Inflammatory macrophage treated with lipopolysaccharide for 4 hours (primary cell): ENCODE measurements around the gene RUSF1.

Experiments
- DNase-seq: peaks from one replicate; pipeline ENCODE4 v3.0.0-alpha.2; 2020

Gene RUSF1

GRCh38 chr16:31467151-31467773 is 40.9 kb downstream of the RUSF1 start:
- no peak for DNase-seq

- no peak for DNase-seq
Observed at GRCh38 chr16:31466381-31466841, 41.8 kb downstream of the RUSF1 start.

DNA sequence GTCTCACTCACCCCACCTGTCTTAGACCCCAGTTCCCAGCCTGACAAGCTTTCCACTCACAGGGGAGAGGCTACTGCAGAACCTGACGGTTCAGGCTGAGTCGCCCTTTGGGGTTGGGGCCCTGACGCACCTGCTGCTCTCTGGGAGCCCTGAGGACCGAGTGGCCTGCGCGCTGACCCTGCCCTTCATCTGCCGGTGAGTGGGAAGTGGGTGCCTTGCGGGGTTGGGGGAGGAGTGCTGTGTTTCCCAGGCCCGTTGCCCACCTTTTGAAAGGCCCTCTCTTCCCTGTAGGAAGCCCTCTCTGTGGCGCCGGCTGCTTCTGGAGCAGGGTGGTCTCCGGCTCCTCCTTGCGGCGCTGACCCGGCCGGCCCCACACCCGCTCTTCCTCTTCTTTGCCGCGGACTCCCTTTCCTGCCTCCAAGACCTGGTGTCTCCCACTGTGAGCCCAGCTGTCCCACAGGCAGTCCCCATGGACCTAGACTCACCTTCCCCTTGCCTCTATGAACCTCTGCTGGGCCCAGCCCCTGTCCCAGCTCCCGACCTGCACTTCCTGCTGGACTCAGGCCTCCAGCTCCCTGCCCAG is 42.3 kb downstream of the RUSF1 start:
- no peak for DNase-seq

DNA sequence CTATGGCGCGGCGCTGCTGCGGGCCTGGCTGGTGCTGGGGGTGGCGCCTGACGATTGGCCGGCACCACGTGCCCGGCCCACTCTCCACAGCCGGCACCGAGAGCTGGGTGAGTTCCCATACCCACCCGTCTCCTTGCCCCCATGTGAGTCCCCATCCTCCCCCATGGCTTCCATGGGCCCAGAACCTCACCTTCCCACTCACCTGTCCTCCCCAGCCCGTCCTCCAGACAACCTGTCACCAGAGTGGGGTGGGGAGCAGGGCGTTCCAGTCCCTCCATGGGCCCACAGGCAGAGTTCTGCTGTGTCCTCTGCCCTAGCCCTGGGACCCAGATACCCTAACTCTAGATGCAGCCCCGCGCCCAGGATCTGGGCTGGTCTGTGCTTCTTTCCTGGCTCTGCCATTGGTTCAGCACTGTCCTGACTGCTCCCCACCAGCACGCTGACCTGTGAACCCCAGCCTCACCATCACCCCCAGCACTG is 43.4 kb downstream of the RUSF1 start:
- DNase-seq: no peak

DNA sequence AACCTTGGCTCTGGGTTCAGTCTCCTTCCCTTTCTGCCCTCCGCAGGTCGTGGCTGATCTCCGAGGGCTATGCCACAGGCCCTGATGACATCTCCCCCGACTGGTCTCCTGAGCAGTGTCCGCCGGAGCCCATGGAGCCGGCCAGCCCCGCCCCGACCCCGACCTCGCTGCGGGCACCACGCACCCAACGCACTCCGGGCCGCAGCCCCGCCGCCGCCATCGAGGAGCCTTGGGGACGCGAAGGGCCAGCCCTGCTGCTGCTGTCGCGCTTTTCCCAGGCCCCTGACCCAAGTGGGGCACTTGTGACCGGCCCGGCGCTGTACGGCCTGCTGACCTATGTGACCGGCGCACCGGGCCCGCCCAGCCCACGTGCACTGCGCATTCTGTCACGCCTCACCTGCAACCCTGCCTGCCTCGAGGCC is 43.8 kb downstream of the RUSF1 start:
- no peak for DNase-seq

GRCh38 chr16:31461921-31462804 is 46.0 kb downstream of the RUSF1 start:
- DNase-seq: no peak

- DNase-seq: no peak
Observed at GRCh38 chr16:31461201-31461920, 46.8 kb downstream of the RUSF1 start.

DNA sequence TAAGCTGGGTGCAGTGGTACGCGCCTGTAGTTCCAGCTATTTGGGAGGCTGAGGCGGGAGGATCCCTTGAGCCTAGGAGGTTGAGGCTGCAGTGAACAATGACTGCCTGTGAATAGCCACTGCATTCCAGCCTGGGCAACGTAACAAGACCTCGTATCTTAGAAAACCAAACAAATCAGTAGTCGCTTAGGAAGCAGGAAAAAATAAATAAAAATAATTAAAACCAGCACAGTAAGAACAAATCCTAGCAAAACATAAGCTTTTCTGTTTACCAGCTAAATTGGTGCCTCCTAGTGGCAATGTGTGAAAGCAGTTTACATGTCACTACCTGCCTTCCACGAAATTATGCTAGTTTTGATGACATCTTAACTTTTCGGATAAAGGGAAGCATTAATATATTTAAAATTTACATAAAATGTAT is 47.6 kb downstream of the RUSF1 start:
- peak; percentile 53 for DNase-seq

GRCh38 chr16:31459687-31460581 is 48.3 kb downstream of the RUSF1 start:
- DNase-seq: peak; percentile 100

GRCh38 chr16:31458844-31459686 is 49.1 kb downstream of the RUSF1 start, which contains the start of gene ARMC5:
ARMC5 (plus strand) TSS chr16:31459501; CDS start chr16:31459525, 24 bp downstream.
- peak; percentile 99 for DNase-seq

GRCh38 chr16:31458073-31458843 is 49.9 kb downstream of the RUSF1 start:
- DNase-seq: peak; percentile 53

- no peak for DNase-seq
Observed at GRCh38 chr16:31456988-31457360, 51.2 kb downstream of the RUSF1 start.

DNA sequence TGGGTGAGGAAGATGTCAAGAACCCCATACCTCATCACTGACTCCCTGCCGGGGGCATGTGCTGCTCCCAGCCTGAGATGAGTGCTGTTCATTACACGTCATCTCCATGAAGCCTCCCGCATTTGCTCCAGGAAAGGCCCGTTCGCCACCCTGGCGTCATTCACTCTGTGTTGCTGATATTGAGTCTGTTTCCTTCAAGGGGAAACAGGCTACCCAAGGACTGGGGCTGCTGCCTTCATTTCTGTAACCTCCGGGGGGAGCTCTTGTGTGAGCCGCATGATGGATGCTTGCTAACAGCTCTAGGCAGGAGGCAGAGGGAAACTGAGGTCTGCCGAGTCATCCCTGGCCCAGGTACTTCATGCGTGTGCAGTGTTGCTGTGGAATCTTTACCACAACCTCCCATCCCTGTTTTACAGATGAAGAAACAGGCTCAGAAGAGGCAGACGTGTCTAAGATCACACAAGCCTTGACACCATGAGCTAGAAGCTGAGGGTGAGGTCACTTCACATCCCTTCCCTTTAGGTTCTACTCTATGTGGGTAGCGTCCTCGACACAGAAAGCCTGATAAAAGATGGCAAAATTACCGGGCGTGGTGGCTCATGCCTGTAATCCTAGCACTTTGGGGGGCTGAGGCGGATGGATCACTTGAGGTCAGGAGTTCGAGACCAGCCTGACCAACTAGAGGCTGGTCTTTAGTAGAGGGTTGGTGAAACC is 52.4 kb downstream of the RUSF1 start:
- peak; percentile 58 for DNase-seq

- DNase-seq: peak; percentile 98
Observed at GRCh38 chr16:31453255-31454204, 54.7 kb downstream of the RUSF1 start.

GRCh38 chr16:31452631-31453106 is 55.5 kb downstream of the RUSF1 start:
- peak; percentile 26 for DNase-seq

DNA sequence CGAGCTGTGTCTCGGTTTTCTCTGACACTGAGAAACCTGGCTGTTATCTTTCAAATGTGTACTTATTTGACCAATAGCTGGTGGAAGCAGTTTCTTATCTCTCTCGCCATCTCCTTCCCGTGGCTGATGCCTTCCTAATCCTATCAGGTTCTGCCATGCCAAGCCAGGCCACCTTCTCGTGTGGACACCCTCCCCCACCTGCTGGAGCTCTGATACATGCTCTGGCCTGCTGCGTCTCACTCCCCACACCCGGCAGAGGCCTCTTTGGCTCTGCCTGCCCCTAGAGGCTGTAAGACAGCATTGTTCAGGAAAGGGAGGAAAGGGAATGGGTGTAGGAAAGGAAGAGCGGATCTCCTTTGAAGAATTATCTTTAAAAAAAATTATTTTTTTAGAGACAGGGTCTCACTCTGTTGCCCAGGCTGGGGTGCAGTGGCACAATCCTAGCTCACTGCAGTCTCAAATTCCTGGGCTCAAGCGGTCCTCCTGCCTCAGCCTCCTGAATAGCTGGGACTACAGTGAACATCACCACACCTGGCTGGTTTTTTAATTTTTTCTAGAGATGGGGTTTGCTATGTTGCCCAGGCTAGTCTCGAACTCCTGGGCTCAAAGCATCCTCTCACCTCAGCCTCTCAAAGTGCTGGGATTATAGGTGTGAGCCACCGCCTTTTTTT is 56.4 kb downstream of the RUSF1 start:
- DNase-seq: peak; percentile 60

GRCh38 chr16:31451201-31451600 is 57.0 kb downstream of the RUSF1 start:
- no peak for DNase-seq
